ENCODE data around the gene HERC2. TPM values are rescaled to one million over a fixed set of nuclear protein-coding genes. Genes with fewer than 3 reads are reported as not detected.
"Not testable (repeated sequence)": the region's sequence is repeated elsewhere in the genome, so short reads cannot be mapped to it uniquely, and the experiment has no call there.

Gene HERC2
- total RNA-seq (2021; ENCODE audit: unreplicated experiment): 69.7 TPM
- 60.2 TPM for polyA plus RNA-seq (2012; ENCODE audit: insufficient read length)
- Bru-seq, nascent RNA: percentile 84 among the genes with signal in this experiment
- BruChase-seq, experiment 1, labeled RNA remaining after a 2-hour chase: percentile 82 among the genes with signal in this experiment
- percentile 84 among the genes with signal in this experiment for BruChase-seq, experiment 2, labeled RNA remaining after a 6-hour chase
- long read RNA-seq, partial matches to known transcripts: 54 of 70 reads
- long read RNA-seq, other reads (novel, unspliced or antisense): 13 of 70 reads

GRCh38 chr15:28322129-28322588 is at the start of gene HERC2:
Gene HERC2, minus strand, starts transcription at chr15:28322179. Its CDS starts 746 bp downstream, at chr15:28321433.
- BruUV-seq (replicated peaks); H3K4me1 ChIP-seq (ENCODE audit: control insufficient read depth, insufficient read depth, low read length); intact Hi-C loops (cut with micrococcal nuclease; ENCODE audit: unreplicated experiment); POLR2A ChIA-PET; H3K36me3 ChIP-seq (ENCODE audit: control insufficient read depth, insufficient read depth, low read length); H3K9me3 ChIP-seq (ENCODE audit: control insufficient read depth, insufficient read depth, low read depth, low read length); H3K27ac ChIP-seq (ENCODE audit: low read length); DNase-seq (ENCODE audit: low read depth, low spot score); H3K27me3 ChIP-seq (ENCODE audit: control insufficient read depth, insufficient read depth, low read length); CTCF ChIA-PET; in situ Hi-C loops (cut with HindIII; ENCODE audit: low pct_unique_long_range_greater_than_20kb, low sequenced_read_pairs); ATAC-seq: not testable (repeated sequence)
- H3K4me3 ChIP-seq (ENCODE audit: low read depth in 2 of 2, low read length in 2 of 2): peak within 1 kb of the TSS; percentile 43 to 55

- H3K27ac ChIP-seq (ENCODE audit: low read length); POLR2A ChIA-PET; H3K27me3 ChIP-seq (ENCODE audit: control insufficient read depth, insufficient read depth, low read length); in situ Hi-C loops (cut with HindIII; ENCODE audit: low pct_unique_long_range_greater_than_20kb, low sequenced_read_pairs); H3K36me3 ChIP-seq (ENCODE audit: control insufficient read depth, insufficient read depth, low read length); H3K4me1 ChIP-seq (ENCODE audit: control insufficient read depth, insufficient read depth, low read length); BruUV-seq (replicated peaks); H3K9me3 ChIP-seq (ENCODE audit: control insufficient read depth, insufficient read depth, low read depth, low read length); intact Hi-C loops (cut with micrococcal nuclease; ENCODE audit: unreplicated experiment); CTCF ChIA-PET; H3K4me3 ChIP-seq (ENCODE audit: low read depth in 2 of 2, low read length in 2 of 2); DNase-seq (ENCODE audit: low read depth, low spot score); ATAC-seq: not testable (repeated sequence)
Observed at GRCh38 chr15:28365502-28365901, 43.5 kb upstream of the HERC2 start.

DNA sequence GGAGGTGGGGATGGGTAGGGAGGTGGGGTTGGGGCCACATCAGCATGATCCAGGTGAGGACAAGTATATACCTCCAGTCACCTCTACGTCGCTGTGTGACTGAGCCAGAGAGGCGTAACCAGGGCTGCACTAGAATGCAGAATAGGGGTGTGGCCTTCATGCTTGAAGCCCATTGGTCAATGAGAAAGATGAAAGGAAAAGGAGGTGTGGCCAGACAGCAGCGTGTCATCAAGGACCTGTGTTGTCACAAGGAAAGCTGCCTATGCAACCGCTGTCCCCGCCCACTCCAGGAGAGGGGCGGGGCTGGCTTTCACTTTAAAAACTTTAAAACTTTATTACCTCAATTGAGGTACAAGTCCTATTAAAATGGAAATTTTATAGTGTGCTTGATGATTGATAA is 36.0 kb upstream of the HERC2 start, which contains the start of gene GOLGA6L24:
Gene GOLGA6L24 (minus strand): TSS at position 101 of the 400 bp plus-strand sequence. CDS start 61 bp downstream, at position 40.
- H3K36me3 ChIP-seq (ENCODE audit: control insufficient read depth, insufficient read depth, low read length); BruUV-seq (replicated peaks); H3K4me3 ChIP-seq (ENCODE audit: low read depth in 2 of 2, low read length in 2 of 2); in situ Hi-C loops (cut with HindIII; ENCODE audit: low pct_unique_long_range_greater_than_20kb, low sequenced_read_pairs); H3K9me3 ChIP-seq (ENCODE audit: control insufficient read depth, insufficient read depth, low read depth, low read length); intact Hi-C loops (cut with micrococcal nuclease; ENCODE audit: unreplicated experiment); CTCF ChIA-PET; H3K27ac ChIP-seq (ENCODE audit: low read length); ATAC-seq; H3K4me1 ChIP-seq (ENCODE audit: control insufficient read depth, insufficient read depth, low read length); H3K27me3 ChIP-seq (ENCODE audit: control insufficient read depth, insufficient read depth, low read length); DNase-seq (ENCODE audit: low read depth, low spot score); POLR2A ChIA-PET: not testable (repeated sequence)

DNA sequence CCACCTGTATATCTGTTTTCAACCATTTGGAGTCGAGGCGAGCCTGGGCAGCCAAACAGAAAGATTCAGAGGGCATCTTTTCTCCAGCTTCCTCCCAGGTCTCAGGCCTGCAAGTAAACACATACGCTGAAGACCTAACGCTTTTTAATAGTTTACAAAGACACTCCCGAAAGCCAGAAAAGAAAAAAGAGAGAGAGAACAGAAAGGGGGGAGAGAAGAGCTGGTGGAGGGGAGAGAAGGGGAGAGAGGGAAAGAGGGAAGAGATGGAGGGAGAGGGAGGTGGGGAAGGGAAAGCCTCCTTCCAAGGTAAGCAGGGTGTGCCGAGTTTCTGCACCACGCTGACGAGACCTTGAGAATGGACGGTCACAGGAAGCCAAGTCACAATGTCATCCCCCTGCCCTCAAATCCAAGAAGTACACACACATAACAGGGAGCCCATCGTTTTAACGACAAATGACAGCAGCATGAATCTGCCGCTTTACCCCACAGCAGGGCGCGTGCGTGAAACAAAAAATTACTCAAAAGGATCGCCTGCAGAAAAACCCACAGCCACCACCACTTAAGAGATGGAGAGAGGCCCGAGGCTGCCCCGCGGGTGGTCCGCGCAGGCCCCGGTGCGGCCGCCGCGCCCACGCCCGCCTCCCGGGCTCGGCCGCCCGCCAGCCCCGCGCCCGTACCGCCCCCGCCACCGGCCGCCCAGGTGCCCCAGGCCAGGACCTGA is 461 bp downstream of the HERC2 start:
- CTCF ChIA-PET; in situ Hi-C loops (cut with HindIII; ENCODE audit: low pct_unique_long_range_greater_than_20kb, low sequenced_read_pairs); BruUV-seq (replicated peaks); ATAC-seq; H3K36me3 ChIP-seq (ENCODE audit: control insufficient read depth, insufficient read depth, low read length); intact Hi-C loops (cut with micrococcal nuclease; ENCODE audit: unreplicated experiment); DNase-seq (ENCODE audit: low read depth, low spot score); H3K27ac ChIP-seq (ENCODE audit: low read length); POLR2A ChIA-PET; H3K9me3 ChIP-seq (ENCODE audit: control insufficient read depth, insufficient read depth, low read depth, low read length); H3K4me1 ChIP-seq (ENCODE audit: control insufficient read depth, insufficient read depth, low read length); H3K27me3 ChIP-seq (ENCODE audit: control insufficient read depth, insufficient read depth, low read length): not testable (repeated sequence)
- H3K4me3 ChIP-seq (ENCODE audit: low read depth in 2 of 2, low read length in 2 of 2): peak overlapping the region; percentile 43 to 55

DNA sequence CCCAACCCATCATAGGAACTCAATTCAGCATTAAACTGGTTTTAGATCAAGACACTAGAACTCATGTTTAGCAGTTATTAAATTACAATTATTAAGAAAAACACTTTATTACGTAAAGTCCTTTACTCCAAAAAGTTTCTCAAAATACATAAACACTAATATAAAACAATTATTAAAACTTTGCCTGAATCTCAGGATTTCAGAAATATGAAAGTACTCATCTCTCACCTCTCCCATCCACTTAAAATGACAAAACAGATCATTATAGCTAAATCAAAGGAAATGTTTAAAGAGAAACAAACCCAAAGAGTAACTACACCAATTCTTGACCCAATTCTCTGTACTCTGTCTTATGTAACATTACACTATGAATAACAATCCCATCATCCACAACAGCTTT is 2.3 kb downstream of the HERC2 start:
- intact Hi-C loops (cut with micrococcal nuclease; ENCODE audit: unreplicated experiment); H3K9me3 ChIP-seq (ENCODE audit: control insufficient read depth, insufficient read depth, low read depth, low read length); in situ Hi-C loops (cut with HindIII; ENCODE audit: low pct_unique_long_range_greater_than_20kb, low sequenced_read_pairs); CTCF ChIA-PET; BruUV-seq (replicated peaks); DNase-seq (ENCODE audit: low read depth, low spot score); H3K27ac ChIP-seq (ENCODE audit: low read length); ATAC-seq; H3K4me1 ChIP-seq (ENCODE audit: control insufficient read depth, insufficient read depth, low read length); H3K36me3 ChIP-seq (ENCODE audit: control insufficient read depth, insufficient read depth, low read length); H3K27me3 ChIP-seq (ENCODE audit: control insufficient read depth, insufficient read depth, low read length); H3K4me3 ChIP-seq (ENCODE audit: low read depth in 2 of 2, low read length in 2 of 2); POLR2A ChIA-PET: not testable (repeated sequence)

DNA sequence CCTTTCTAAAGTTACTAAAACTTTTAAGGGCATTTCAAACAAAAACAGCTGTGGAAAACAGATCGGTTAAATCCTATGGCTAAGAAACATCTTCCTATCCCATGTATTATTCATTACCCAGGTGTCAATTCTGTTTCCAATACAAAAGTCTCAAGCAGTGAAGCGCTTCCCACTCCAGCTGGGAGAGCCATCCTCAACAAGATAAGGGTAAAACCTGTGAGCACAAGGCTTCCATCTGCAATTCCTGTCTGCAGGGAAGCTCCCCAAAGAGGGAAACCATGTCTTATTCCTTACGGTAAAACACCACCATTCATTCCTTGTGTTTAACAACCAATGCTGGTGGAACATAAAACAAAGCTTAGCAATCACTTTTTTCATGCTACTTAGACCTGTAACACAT is 3.2 kb downstream of the HERC2 start:
- ATAC-seq; H3K4me1 ChIP-seq (ENCODE audit: control insufficient read depth, insufficient read depth, low read length); BruUV-seq (replicated peaks); POLR2A ChIA-PET; H3K9me3 ChIP-seq (ENCODE audit: control insufficient read depth, insufficient read depth, low read depth, low read length); DNase-seq (ENCODE audit: low read depth, low spot score); H3K27me3 ChIP-seq (ENCODE audit: control insufficient read depth, insufficient read depth, low read length); H3K27ac ChIP-seq (ENCODE audit: low read length); CTCF ChIA-PET; in situ Hi-C loops (cut with HindIII; ENCODE audit: low pct_unique_long_range_greater_than_20kb, low sequenced_read_pairs); H3K36me3 ChIP-seq (ENCODE audit: control insufficient read depth, insufficient read depth, low read length); H3K4me3 ChIP-seq (ENCODE audit: low read depth in 2 of 2, low read length in 2 of 2); intact Hi-C loops (cut with micrococcal nuclease; ENCODE audit: unreplicated experiment): not testable (repeated sequence)

DNA sequence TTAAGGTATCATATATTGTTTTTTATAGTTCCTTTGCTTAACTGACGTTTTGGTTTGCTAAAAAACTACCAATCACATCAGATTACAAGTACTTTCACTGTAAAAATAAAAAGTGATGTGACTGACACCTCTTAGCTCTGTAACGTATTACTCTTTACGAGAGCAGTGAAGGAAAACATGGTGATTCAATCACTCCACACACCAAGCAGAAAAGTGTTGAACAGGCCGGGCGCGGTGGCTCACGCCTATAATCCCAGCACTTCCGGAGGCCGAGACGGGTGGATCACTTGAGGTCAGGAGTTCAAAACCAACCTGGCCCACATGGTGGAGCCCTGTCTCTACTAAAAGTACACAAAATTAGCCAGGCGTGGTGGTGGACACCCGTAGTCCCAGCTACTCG is 3.9 kb downstream of the HERC2 start:
- CTCF ChIA-PET; BruUV-seq (replicated peaks); POLR2A ChIA-PET; H3K36me3 ChIP-seq (ENCODE audit: control insufficient read depth, insufficient read depth, low read length); in situ Hi-C loops (cut with HindIII; ENCODE audit: low pct_unique_long_range_greater_than_20kb, low sequenced_read_pairs); H3K4me3 ChIP-seq (ENCODE audit: low read depth in 2 of 2, low read length in 2 of 2); intact Hi-C loops (cut with micrococcal nuclease; ENCODE audit: unreplicated experiment); H3K27me3 ChIP-seq (ENCODE audit: control insufficient read depth, insufficient read depth, low read length); ATAC-seq; H3K9me3 ChIP-seq (ENCODE audit: control insufficient read depth, insufficient read depth, low read depth, low read length); H3K27ac ChIP-seq (ENCODE audit: low read length); H3K4me1 ChIP-seq (ENCODE audit: control insufficient read depth, insufficient read depth, low read length); DNase-seq (ENCODE audit: low read depth, low spot score): not testable (repeated sequence)
